Colonic mucosa (tissue), 4 donors: ENCODE results near the gene PPP1R8. TPM values are rescaled to one million over a fixed set of nuclear protein-coding genes. Genes with fewer than 3 reads are reported as not detected.

Source experiments
- DNase-seq: peaks from one replicate; pipeline ENCODE4 v3.0.0-alpha.2; 2020
- H3K27ac ChIP-seq: fragments of 200-600 bp; one replicate; pipeline ENCODE4 v1.8.0; 2021
- H3K27me3 ChIP-seq: fragments of 200-600 bp; one replicate; pipeline ENCODE4 v1.8.0; 2021
- H3K36me3 ChIP-seq: fragments of 200-600 bp; one replicate; pipeline ENCODE4 v1.8.0; 2021
- H3K4me1 ChIP-seq: fragments of 200-600 bp; one replicate; pipeline ENCODE4 v1.8.0; 2021; ENCODE audit warnings: mild to moderate bottlenecking
- H3K4me3 ChIP-seq: fragments of 200-600 bp; one replicate; pipeline ENCODE4 v1.8.0; 2021
- H3K9ac ChIP-seq, 2 donors: one replicate each; pipeline ENCODE4 v1.7.0; 2013; ENCODE audit warnings: control low read depth in 2 of 2, low read depth in 2 of 2, low read length in 2 of 2
- H3K9me3 ChIP-seq: fragments of 200-600 bp; one replicate; pipeline ENCODE4 v1.8.0; 2021
- intact Hi-C: fragments of 100-400 bp; cut with DNase I; formaldehyde crosslinking; loops from one replicate; pipeline ENCODE4 v1.14.1; 2022
- total RNA-seq, 2 donors: library from RNA; stranded (reverse); fragmentation: NEBNext Ultra II Directional in 1 of 2; extraction: Animal tissue kit (Norgen Biotek cat#: 25700) in 1 of 2; gene quantifications; one replicate each; pipeline ENCODE4 v1.2.1, GENCODE V29; 2021
- TF ChIP-seq, protein P1 (sequence below): fragments of 200-600 bp; IDR thresholded peaks from one replicate; pipeline ENCODE4 v1.8.0; 2022; ENCODE audit warnings: antibody characterized with exemption, mild to moderate bottlenecking
- donor health status: healthy.
- donor health status: DM: no; HTN: no; CAD: no.
- donor health status: DM: no; HTN: no; CAD: no.

PPP1R8 gene
- total RNA-seq, 2 donors from 2014 or later: 31.8 to 39.2 TPM

DNA sequence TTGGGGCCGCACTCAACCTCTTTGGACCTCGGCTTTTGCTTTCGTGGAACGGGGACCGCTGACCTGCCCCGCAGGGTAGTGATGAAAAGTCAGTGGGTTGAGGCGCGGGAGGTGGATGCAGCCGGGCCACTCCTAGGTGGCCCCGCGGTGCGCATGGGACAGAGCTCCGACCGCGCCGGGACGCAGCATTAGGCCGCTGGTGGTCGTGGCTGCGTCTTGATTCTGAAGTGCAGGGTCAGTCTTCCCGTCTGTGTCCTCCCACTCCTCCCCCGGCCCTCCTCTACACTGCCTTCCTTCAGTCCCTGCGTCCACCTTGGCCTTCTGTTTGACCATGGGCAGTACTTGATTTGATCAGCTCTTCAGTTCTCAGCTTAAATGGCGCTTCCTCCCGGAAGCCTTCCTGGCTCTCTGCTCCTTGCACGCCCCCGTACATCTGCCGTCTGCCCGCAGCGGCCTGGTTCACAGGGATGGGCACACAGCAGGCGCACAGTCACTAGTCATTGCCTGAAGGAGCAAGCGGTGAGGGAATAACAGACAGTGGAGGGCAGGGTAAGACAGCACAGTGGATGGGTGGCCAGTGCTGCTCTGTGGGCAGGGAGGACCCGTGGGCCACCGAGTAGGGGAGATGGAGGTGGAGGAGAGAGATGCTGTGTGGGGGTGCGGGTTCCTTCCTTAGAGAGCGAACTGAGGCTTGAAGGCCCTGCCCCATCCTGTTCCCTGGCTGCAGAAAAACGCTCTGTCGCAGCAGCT, 42.4 kb downstream of the PPP1R8 start:
- Histone ChIP-seq H3K4me3 (peak overlapping the region; percentile 80), H3K9ac (peak overlapping the region; percentile 81 to 82), H3K4me1 (no peaks in the 10 kb centered on the region), H3K27ac (peak overlapping the region; percentile 65), H3K36me3 (no peaks in the 10 kb centered on the region), H3K27me3 (no peaks in the 10 kb centered on the region), H3K9me3 (no peaks in the 10 kb centered on the region)
- no peak for DNase-seq
- intact Hi-C loops: no loop called here
- TF ChIP-seq, protein P1, sequence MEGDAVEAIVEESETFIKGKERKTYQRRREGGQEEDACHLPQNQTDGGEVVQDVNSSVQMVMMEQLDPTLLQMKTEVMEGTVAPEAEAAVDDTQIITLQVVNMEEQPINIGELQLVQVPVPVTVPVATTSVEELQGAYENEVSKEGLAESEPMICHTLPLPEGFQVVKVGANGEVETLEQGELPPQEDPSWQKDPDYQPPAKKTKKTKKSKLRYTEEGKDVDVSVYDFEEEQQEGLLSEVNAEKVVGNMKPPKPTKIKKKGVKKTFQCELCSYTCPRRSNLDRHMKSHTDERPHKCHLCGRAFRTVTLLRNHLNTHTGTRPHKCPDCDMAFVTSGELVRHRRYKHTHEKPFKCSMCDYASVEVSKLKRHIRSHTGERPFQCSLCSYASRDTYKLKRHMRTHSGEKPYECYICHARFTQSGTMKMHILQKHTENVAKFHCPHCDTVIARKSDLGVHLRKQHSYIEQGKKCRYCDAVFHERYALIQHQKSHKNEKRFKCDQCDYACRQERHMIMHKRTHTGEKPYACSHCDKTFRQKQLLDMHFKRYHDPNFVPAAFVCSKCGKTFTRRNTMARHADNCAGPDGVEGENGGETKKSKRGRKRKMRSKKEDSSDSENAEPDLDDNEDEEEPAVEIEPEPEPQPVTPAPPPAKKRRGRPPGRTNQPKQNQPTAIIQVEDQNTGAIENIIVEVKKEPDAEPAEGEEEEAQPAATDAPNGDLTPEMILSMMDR: no peak

DNA sequence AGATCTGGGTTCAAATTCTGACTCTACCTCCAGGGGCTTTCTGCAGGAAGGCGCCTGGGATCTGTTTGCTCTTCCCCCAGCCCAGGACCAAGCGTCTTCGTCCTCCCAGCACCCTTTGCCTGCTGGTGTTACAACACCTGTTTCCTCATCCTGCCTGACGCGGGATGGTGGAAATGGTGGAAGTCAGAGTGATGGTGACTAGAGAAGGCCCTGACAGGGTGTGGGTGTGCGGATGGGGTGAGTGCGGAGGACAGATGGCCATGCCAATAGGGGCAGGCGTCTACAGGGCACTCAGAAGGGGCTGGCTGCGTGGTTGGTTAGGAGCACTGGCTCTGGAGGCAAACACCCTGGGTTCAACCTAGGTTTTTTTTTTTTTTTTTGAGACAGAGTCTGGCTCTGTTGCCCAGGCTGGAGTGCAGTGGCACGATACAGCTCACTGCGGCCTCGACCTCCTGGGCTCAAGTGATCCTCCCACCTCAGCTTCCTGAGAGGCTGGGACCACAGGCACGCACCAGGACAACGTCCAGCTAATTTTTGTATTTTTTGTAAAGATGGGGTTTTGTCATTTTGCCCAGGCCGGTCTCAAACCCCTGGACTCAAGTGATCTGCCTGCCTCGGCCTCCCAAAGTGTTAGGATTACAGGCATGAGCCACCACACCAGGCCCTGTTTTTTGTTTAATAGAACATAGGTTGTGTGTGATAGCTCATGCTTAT, 43.2 kb downstream of the PPP1R8 start:
- TF ChIP-seq, protein P1: no peak
- H3K27ac ChIP-seq: peak overlapping the region; percentile 65
- H3K9ac ChIP-seq: peak overlapping the region; percentile 81 to 82
- DNase-seq: no peak
- H3K36me3 ChIP-seq: no peaks in the 10 kb centered on the region
- intact Hi-C loops: no loop called here
- no peaks in the 10 kb centered on the region for H3K27me3 ChIP-seq
- no peaks in the 10 kb centered on the region for H3K4me1 ChIP-seq
- no peaks in the 10 kb centered on the region for H3K9me3 ChIP-seq
- H3K4me3 ChIP-seq: peak overlapping the region; percentile 80

DNA sequence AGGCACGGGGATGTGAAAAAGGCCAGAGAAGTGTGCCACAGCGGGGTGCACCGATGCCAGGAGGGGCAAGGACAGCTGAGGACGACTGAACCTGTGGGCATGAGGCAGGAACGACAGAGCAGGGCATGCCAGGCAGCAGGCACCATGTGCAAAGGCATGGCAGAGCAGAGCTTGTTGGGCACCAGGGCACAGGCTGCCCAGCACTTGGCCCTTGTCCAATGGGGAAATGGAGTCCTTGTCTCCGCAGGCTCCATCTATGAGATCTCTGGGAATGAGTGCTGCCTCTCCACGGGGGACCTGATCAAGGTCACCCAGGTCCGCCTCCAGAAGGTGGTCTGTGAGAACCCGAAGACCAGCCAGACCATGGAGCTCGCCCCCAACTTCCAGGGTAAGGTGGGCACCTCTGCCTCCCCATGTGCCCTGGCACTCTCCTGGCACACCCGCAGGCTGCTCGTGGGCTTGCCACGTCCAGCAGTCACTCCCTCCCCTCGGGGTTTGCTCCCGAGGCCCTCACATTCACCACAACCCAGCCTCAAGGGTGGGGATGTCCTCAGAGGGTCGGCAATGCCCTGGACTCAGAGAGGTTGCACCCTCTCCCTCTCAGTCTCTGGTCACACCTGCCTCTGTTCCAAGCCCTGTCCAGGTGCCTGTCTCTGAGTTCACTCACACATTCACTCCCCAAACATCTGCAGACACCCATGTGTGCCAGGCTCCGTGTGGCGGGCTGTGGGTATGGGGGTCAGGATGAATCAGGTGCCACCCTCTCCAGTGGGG, 45.9 kb downstream of the PPP1R8 start:
- Histone ChIP-seq H3K9ac (peak overlapping the region; percentile 9 to 56), H3K27ac (no peak overlapping the region), H3K36me3 (no peaks in the 10 kb centered on the region), H3K27me3 (no peaks in the 10 kb centered on the region), H3K4me1 (no peaks in the 10 kb centered on the region), H3K9me3 (no peaks in the 10 kb centered on the region), H3K4me3 (no peak overlapping the region)
- no peak for DNase-seq
- TF ChIP-seq, protein P1: no peak
- intact Hi-C loops: no loop called here

DNA sequence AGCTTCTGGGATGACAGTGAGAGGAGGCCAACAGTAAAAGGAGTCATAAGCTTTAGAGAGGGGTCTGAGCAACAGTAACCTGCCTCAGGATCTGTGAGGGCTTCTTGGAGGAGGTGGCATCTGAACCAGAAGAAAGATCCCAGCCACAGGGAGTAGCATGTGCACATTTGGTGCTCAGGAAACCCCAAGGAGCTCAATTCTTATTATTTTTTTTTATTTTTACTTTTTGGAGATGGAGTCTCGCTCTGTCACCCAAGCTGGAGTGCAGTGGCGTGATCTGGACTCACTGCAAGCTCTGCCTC, 46.5 kb downstream of the PPP1R8 start:
- Histone ChIP-seq H3K36me3 (no peaks in the 10 kb centered on the region), H3K4me1 (no peaks in the 10 kb centered on the region), H3K27me3 (no peaks in the 10 kb centered on the region), H3K27ac (no peak overlapping the region), H3K9me3 (no peaks in the 10 kb centered on the region), H3K9ac (no peak overlapping the region), H3K4me3 (no peak overlapping the region)
- intact Hi-C loops: no loop called here
- TF ChIP-seq, protein P1: no peak
- DNase-seq: no peak

DNA sequence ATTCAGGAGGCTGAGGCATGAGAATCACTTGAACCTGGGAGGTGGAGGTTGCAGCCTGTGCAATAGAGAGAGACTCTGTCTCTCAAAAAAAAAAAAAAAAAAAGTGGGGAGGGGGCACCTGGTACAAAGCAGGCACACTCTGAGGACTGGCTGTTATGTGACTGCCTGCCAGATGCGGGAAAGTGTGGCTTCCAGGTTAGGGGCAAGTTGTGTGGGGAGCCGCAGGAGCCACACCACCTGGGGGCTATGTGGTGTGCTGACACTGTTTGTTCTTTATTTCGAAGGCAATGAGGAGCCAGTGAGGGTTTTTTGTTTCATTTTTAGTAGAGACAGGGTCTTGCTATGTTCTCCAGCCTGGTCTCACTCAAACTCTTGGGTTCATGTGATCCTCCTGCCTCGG, 47.5 kb downstream of the PPP1R8 start:
- Histone ChIP-seq H3K36me3 (no peaks in the 10 kb centered on the region), H3K27ac (no peak overlapping the region), H3K4me3 (no peak overlapping the region), H3K9me3 (no peaks in the 10 kb centered on the region), H3K4me1 (no peaks in the 10 kb centered on the region), H3K9ac (no peak overlapping the region), H3K27me3 (no peaks in the 10 kb centered on the region)
- no peak for DNase-seq
- intact Hi-C loops: no loop called here
- TF ChIP-seq, protein P1: no peak
